Type B pancreatic cell (in vitro differentiated cells): ENCODE data around the gene MPPED2. TPM values are rescaled to one million over a fixed set of nuclear protein-coding genes. Genes with fewer than 3 reads are reported as not detected.

ENCODE experiments used
- DNase-seq: peaks from one replicate; pipeline ENCODE4 v3.0.0; 2021; ENCODE audit warnings: mixed read lengths; ENCODE audit not compliant: unreplicated experiment; ENCODE audit errors: extremely low spot score
- H3K27ac Mint-ChIP-seq: 2 replicates; pipeline ENCODE4 v1.8.0; 2021; ENCODE audit warnings: mild to moderate bottlenecking, mixed read lengths
- H3K27me3 Mint-ChIP-seq: 2 replicates; pipeline ENCODE4 v1.8.0; 2021; ENCODE audit warnings: mixed read lengths
- H3K36me3 Mint-ChIP-seq: 2 replicates; pipeline ENCODE4 v1.8.0; 2021; ENCODE audit warnings: mixed read lengths
- H3K4me1 Mint-ChIP-seq: one replicate; pipeline ENCODE4 v1.8.0; 2021; ENCODE audit warnings: mixed read lengths; ENCODE audit not compliant: unreplicated experiment
- H3K4me3 Mint-ChIP-seq: 2 replicates; pipeline ENCODE4 v1.8.0; 2021; ENCODE audit warnings: mild to moderate bottlenecking, mixed read lengths
- H3K9me3 Mint-ChIP-seq: 2 replicates; pipeline ENCODE4 v1.8.0; 2021; ENCODE audit warnings: mixed read lengths
- total RNA-seq: library from RNA; stranded (reverse); gene quantifications from 2 replicates; pipeline ENCODE4 v1.2.1, GENCODE V29; 2021; ENCODE audit warnings: low replicate concordance
- TF ChIP-seq, protein P1 (sequence below): fragments of 200-600 bp; sonication (generic); conservative IDR thresholded peaks from 2 replicates; pipeline ENCODE4 v1.5.0; 2021; ENCODE audit warnings: antibody characterized with exemption, mild to moderate bottlenecking

MPPED2 gene
- total RNA-seq, 1 donor from 2014 or later: 63.9 TPM

DNA sequence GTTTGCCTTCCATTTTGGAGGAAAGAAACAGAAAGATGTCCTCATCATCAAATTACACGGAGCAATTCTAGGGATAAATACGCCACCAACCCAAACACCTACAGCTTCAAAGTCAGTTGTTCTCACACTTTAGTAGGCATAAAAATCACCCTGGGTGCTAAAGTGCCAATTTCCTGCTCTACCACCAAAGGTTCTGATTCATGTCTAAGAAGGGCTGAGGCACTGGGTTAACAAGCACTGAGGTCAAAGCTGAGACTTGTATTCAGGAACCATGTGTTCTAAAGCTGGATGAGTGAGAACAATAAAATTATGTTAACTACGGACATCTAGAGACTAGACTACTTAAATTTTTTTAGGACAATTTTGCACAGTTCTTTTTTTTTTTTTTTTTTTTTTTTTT, 127.6 kb downstream of the MPPED2 start:
- H3K36me3 Mint-ChIP-seq: peaks cover 15% of the 10 kb centered on the region
- H3K27me3 Mint-ChIP-seq: no peaks in the 10 kb centered on the region
- peaks cover 35% of the 10 kb centered on the region for H3K4me1 Mint-ChIP-seq
- DNase-seq: no peak
- H3K9me3 Mint-ChIP-seq: peaks cover 15% of the 10 kb centered on the region
- H3K27ac Mint-ChIP-seq: no peak overlapping the region
- no peak overlapping the region for H3K4me3 Mint-ChIP-seq
- TF ChIP-seq, protein P1, sequence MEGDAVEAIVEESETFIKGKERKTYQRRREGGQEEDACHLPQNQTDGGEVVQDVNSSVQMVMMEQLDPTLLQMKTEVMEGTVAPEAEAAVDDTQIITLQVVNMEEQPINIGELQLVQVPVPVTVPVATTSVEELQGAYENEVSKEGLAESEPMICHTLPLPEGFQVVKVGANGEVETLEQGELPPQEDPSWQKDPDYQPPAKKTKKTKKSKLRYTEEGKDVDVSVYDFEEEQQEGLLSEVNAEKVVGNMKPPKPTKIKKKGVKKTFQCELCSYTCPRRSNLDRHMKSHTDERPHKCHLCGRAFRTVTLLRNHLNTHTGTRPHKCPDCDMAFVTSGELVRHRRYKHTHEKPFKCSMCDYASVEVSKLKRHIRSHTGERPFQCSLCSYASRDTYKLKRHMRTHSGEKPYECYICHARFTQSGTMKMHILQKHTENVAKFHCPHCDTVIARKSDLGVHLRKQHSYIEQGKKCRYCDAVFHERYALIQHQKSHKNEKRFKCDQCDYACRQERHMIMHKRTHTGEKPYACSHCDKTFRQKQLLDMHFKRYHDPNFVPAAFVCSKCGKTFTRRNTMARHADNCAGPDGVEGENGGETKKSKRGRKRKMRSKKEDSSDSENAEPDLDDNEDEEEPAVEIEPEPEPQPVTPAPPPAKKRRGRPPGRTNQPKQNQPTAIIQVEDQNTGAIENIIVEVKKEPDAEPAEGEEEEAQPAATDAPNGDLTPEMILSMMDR: no peak

DNA sequence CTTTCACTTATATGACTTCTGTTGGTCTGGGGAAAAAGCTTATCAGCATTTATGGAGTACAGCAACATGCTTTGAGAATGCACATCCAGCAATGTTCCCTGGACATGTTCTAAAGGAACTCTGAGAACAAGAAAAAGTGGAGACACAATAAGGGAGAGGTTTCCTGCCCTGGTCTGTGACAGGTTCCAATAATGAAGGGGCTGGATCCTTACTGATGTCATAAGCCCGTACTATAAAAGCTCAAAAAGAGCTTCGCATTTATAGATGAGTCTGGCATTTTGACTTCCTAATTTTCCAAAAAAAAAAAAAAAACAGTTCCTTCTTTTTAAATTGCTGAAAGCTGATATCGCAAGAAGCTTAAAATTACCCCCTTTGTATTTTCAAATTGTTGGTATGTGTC, 129.1 kb downstream of the MPPED2 start:
- H3K27me3 Mint-ChIP-seq: no peaks in the 10 kb centered on the region
- no peak for DNase-seq
- H3K36me3 Mint-ChIP-seq: peaks cover 15% of the 10 kb centered on the region
- H3K4me1 Mint-ChIP-seq: peaks cover 42% of the 10 kb centered on the region
- no peak overlapping the region for H3K4me3 Mint-ChIP-seq
- no peak overlapping the region for H3K27ac Mint-ChIP-seq
- TF ChIP-seq, protein P1: no peak
- peaks cover 15% of the 10 kb centered on the region for H3K9me3 Mint-ChIP-seq

GRCh38 chr11:30455025-30455424, 131.1 kb downstream of the MPPED2 start:
- no peak for DNase-seq
- TF ChIP-seq, protein P1: no peak
- H3K36me3 Mint-ChIP-seq: peaks cover 12% of the 10 kb centered on the region
- no peak overlapping the region for H3K4me3 Mint-ChIP-seq
- peaks cover 15% of the 10 kb centered on the region for H3K9me3 Mint-ChIP-seq
- H3K4me1 Mint-ChIP-seq: peaks cover 51% of the 10 kb centered on the region
- H3K27ac Mint-ChIP-seq: no peak overlapping the region
- H3K27me3 Mint-ChIP-seq: no peaks in the 10 kb centered on the region

- Mint-ChIP-seq H3K27ac (peak overlapping the region; percentile 7), H3K36me3 (peaks cover 9% of the 10 kb centered on the region), H3K27me3 (no peaks in the 10 kb centered on the region), H3K4me1 (peaks cover 51% of the 10 kb centered on the region), H3K4me3 (no peak overlapping the region), H3K9me3 (peaks cover 15% of the 10 kb centered on the region)
- no peak for DNase-seq
- TF ChIP-seq, protein P1: no peak
Measured at GRCh38 chr11:30454541-30454940, 131.6 kb downstream of the MPPED2 start.

DNA sequence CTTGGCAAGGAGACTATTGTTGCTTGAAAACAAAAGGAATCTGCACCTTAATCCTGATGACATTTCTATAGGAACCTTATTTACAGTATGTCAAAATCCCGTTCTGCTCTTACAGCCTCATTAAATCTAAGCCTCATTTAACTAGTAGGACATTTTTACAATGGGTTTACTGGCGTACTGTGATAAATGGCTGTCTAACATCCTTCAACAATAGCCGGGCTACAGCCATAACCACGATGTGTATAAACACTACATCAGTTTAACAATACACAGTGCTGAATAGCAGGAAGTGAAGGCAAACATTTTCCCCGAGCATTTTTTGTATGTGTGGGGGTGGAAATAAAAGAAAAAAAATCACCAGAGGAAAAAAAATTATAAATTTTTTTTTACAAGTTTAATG, 132.0 kb downstream of the MPPED2 start:
- Mint-ChIP-seq H3K27me3 (peaks cover under 1% of the 10 kb centered on the region), H3K4me1 (peaks cover 51% of the 10 kb centered on the region)
- TF ChIP-seq, protein P1: no peak

DNA sequence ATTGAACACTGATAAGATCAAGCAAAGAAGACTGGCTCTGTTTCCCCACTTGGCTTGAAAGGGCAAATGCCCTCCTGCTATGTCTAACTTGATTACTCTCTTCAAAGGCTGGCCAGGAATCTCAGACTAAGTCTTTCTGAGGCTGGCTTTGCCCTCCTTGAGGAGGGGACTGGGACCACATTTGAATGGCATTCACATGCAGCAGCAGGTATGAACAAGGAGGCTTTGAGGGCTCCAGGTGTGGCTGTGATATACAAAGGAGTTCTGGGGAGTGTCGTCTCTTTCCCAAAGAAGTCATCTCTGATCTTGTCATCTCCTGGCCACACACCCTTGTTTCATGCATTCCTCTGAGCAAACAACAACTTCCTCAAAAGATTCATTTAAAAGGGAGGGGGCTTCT, 132.4 kb downstream of the MPPED2 start:
- DNase-seq: no peak
- Mint-ChIP-seq H3K9me3 (peaks cover 15% of the 10 kb centered on the region), H3K4me1 (peaks cover 51% of the 10 kb centered on the region), H3K27ac (peak overlapping the region; percentile 80), H3K36me3 (peaks cover 12% of the 10 kb centered on the region), H3K27me3 (peaks cover 3% of the 10 kb centered on the region), H3K4me3 (peak overlapping the region; percentile 3)
- TF ChIP-seq, protein P1: no peak

More for the DNA sequence above, 132.0 kb downstream of the MPPED2 start:
- peaks cover 15% of the 10 kb centered on the region for H3K9me3 Mint-ChIP-seq
- no peak for DNase-seq
- H3K27ac Mint-ChIP-seq: peak overlapping the region; percentile 80
- peaks cover 9% of the 10 kb centered on the region for H3K36me3 Mint-ChIP-seq
- peak overlapping the region; percentile 3 for H3K4me3 Mint-ChIP-seq
